Activated naive CD8-positive, alpha-beta T cell treated with anti-CD3 and anti-CD28 coated beads, Interleukin-2, amount 10 ng/mL, durations not matched to agents 7 days and 5 days (primary cell): ENCODE data around the gene CREBZF. TPM values are rescaled to one million over a fixed set of nuclear protein-coding genes. Genes with fewer than 3 reads are reported as not detected.
"Not testable (repeated sequence)": the region's sequence is repeated elsewhere in the genome, so short reads cannot be mapped to it uniquely, and the experiment has no call there.

Experiments used
- ATAC-seq: fragments of 150-1000 bp; cut with Tn5 transposase; one replicate; pipeline ENCODE4 v1.10.0; 2021; ENCODE audit warnings: low read depth, moderate library complexity
- POLR2A ChIA-PET: fragments of 350-600 bp; sonication (Branson Sonifier 250); formaldehyde crosslinking; loops from one replicate; lab custom pipeline; 2021; ENCODE audit warnings: antibody characterized with exemption; lab: Charles Lee
- DNase-seq: peaks from one replicate; pipeline ENCODE4 v3.0.0; 2021
- H3K27ac Mint-ChIP-seq: one replicate; pipeline ENCODE4 v1.8.0; 2022; ENCODE audit warnings: mild to moderate bottlenecking, mixed read lengths
- H3K27me3 Mint-ChIP-seq: one replicate; pipeline ENCODE4 v1.8.0; 2022; ENCODE audit warnings: mild to moderate bottlenecking, moderate library complexity, mixed read lengths
- H3K36me3 Mint-ChIP-seq: one replicate; pipeline ENCODE4 v1.8.0; 2021; ENCODE audit warnings: mild to moderate bottlenecking, mixed read lengths
- H3K4me1 Mint-ChIP-seq: one replicate; pipeline ENCODE4 v1.8.0; 2021; ENCODE audit warnings: mixed read lengths
- H3K4me3 Mint-ChIP-seq: one replicate; pipeline ENCODE4 v1.8.0; 2022; ENCODE audit warnings: mild to moderate bottlenecking, moderate library complexity, mixed read lengths
- H3K9me3 Mint-ChIP-seq: one replicate; pipeline ENCODE4 v1.8.0; 2021; ENCODE audit warnings: mixed read lengths
- total RNA-seq, 2 experiments: library from RNA; stranded (reverse); gene quantifications; one replicate each; pipeline ENCODE4 v1.2.3, GENCODE V29; 2021

CREBZF gene
- total RNA-seq, 2 experiments from 2014 or later = 77.7 to 78.4 TPM

- POLR2A ChIA-PET = no interaction called here
- H3K4me3 Mint-ChIP-seq = no peak overlapping the region
- no peaks in the 10 kb centered on the region for H3K27me3 Mint-ChIP-seq
- ATAC-seq (no peak), DNase-seq (no peak)
- no peaks in the 10 kb centered on the region for H3K9me3 Mint-ChIP-seq
- H3K36me3 Mint-ChIP-seq = peaks cover 3% of the 10 kb centered on the region
- H3K4me1 Mint-ChIP-seq = peaks cover 15% of the 10 kb centered on the region
- no peak overlapping the region for H3K27ac Mint-ChIP-seq
These were observed 20.3 kb upstream of the CREBZF start for GRCh38 chr11:85685125-85685819.

- DNase-seq = peak; percentile 79
- POLR2A ChIA-PET = interaction anchor here (0.7 to 3.2 kb wide), 3 partner anchors 18 to 474 kb away, joined by 5 to 20 read pairs (median 5); partner anchors contain the start of genes CREBZF and DLG2
These were observed 17.7 kb upstream of the CREBZF start for GRCh38 chr11:85682330-85683305.

GRCh38 chr11:85680897-85681296 is 16.0 kb upstream of the CREBZF start:
- POLR2A ChIA-PET = interaction anchor here (0.6 to 3.2 kb wide), 4 partner anchors 10 to 143 kb away, joined by 3 to 20 read pairs (median 5); partner anchors contain the start of gene CREBZF
- Mint-ChIP-seq H3K36me3 (peaks cover 3% of the 10 kb centered on the region), H3K27me3 (no peaks in the 10 kb centered on the region), H3K4me1 (peaks cover 14% of the 10 kb centered on the region), H3K27ac (no peak overlapping the region), H3K9me3 (no peaks in the 10 kb centered on the region), H3K4me3 (no peak overlapping the region)
- ATAC-seq = no peak
- no peak for DNase-seq

More at GRCh38 chr11:85682330-85683305, 17.7 kb upstream of the CREBZF start:
- Mint-ChIP-seq H3K9me3 (no peaks in the 10 kb centered on the region), H3K27me3 (no peaks in the 10 kb centered on the region), H3K4me1 (peaks cover 14% of the 10 kb centered on the region), H3K27ac (peak overlapping the region; percentile 84), H3K36me3 (peaks cover 3% of the 10 kb centered on the region), H3K4me3 (peak overlapping the region; percentile 88)
- ATAC-seq = peak; percentile 95

GRCh38 chr11:85679576-85679975 is 14.6 kb upstream of the CREBZF start:
- POLR2A ChIA-PET = interaction anchor here (0.6 to 3.2 kb wide), 4 partner anchors 15 to 149 kb away, joined by 3 to 20 read pairs (median 4); partner anchors contain the start of genes CREBZF and TMEM126A
- ATAC-seq (no peak), DNase-seq (no peak)
- peaks cover 3% of the 10 kb centered on the region for H3K36me3 Mint-ChIP-seq
- H3K27ac Mint-ChIP-seq = no peak overlapping the region
- peaks cover 3% of the 10 kb centered on the region for H3K27me3 Mint-ChIP-seq
- no peaks in the 10 kb centered on the region for H3K9me3 Mint-ChIP-seq
- H3K4me3 Mint-ChIP-seq = no peak overlapping the region
- peaks cover 14% of the 10 kb centered on the region for H3K4me1 Mint-ChIP-seq

DNA sequence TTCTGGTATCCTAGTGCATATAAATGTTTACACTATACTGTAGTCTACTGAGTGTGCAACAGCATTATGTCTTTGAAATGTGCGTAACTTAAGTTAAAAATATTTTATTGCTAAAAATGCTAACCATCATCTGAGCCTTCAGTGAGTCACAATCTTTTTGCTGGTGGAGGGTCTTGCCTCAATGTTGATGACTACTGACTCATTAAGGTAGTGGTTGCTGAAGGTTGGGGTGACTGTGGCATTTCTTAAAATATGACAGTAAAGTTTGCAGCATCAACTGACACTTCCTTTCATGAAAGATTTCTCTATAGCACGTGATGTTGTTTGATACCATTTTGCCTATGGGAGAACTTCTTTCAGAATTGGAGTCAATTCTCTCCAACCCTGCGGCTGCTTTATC is 8.5 kb upstream of the CREBZF start:
- Mint-ChIP-seq H3K4me3 (no peak overlapping the region), H3K27ac (no peak overlapping the region), H3K27me3 (peaks cover 8% of the 10 kb centered on the region), H3K36me3 (peaks cover 8% of the 10 kb centered on the region), H3K9me3 (peaks cover 5% of the 10 kb centered on the region), H3K4me1 (peaks cover 2% of the 10 kb centered on the region)
- POLR2A ChIA-PET = no interaction called here
- no peak for DNase-seq
- ATAC-seq = peak; percentile 39

GRCh38 chr11:85672105-85672902 is 7.4 kb upstream of the CREBZF start:
- no peak for ATAC-seq
- no peak overlapping the region for H3K4me3 Mint-ChIP-seq
- POLR2A ChIA-PET = no interaction called here

DNA sequence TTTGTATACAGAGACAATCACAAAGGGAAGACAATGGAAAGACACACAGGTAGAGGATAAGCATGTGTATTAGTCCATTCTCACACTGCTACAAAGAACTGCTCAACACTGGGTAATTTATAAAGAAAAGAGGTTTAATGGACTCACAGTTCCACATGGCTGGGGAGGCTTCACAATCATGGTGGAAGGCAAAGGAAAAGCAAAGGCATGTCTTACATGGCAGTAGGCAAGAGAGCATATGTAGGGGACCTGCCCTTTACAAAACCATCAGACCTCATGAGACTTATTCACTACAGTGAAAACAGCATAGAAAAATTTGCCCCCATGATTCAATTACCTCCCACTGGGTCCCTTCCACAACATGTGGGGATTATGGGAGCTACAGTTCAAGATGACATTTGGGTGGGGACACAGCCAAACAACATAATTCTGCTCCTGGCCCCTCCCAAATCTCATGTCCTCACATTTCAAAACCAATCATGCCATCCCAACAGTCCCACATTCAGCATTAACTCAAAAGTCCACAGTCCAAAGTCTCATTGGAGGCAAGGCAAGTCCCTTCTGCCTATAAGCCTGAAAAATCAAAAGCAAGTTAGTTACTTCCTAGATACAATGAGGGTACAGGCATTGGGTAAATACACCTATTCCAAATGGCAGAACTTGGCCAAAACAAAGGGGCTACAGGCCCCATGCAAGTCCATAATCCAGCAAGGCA is 6.2 kb upstream of the CREBZF start:
- H3K27me3 Mint-ChIP-seq, H3K27ac Mint-ChIP-seq, POLR2A ChIA-PET, DNase-seq, H3K9me3 Mint-ChIP-seq, H3K36me3 Mint-ChIP-seq, H3K4me3 Mint-ChIP-seq, ATAC-seq, H3K4me1 Mint-ChIP-seq: not testable (repeated sequence)

More at GRCh38 chr11:85672105-85672902, 7.4 kb upstream of the CREBZF start:
- Mint-ChIP-seq H3K27ac (no peak overlapping the region), H3K27me3 (peaks cover 8% of the 10 kb centered on the region), H3K9me3 (peaks cover 5% of the 10 kb centered on the region), H3K36me3 (peaks cover 8% of the 10 kb centered on the region), H3K4me1 (peaks cover 2% of the 10 kb centered on the region)
- no peak for DNase-seq

- POLR2A ChIA-PET = no interaction called here
These were observed 3.2 kb upstream of the CREBZF start for GRCh38 chr11:85668157-85668556.

DNA sequence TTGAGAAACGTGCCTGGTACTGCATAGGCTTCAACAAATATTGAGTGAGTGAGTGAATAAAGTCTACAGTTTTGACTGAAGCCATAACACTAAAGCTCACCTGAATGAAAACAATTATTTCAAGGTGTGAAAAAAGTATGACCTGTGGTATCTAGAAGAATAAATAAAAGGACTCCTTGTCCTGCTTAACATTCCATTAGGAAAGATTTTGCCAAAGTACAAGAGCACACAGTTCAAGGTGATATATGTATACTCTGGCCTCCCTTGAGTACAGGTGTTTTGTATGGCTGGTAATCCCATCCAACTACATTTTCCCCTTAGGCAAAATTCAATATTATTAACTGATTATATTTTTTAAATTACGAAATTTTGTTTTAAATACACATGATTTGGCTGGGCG is 1.8 kb upstream of the CREBZF start:
- no peak for DNase-seq
- Mint-ChIP-seq H3K9me3 (peaks cover 1% of the 10 kb centered on the region), H3K4me3 (no peak overlapping the region), H3K4me1 (peaks cover 13% of the 10 kb centered on the region), H3K36me3 (peaks cover 16% of the 10 kb centered on the region), H3K27me3 (peaks cover 2% of the 10 kb centered on the region), H3K27ac (no peak overlapping the region)
- POLR2A ChIA-PET = no interaction called here
- ATAC-seq = no peak

More at GRCh38 chr11:85668157-85668556, 3.2 kb upstream of the CREBZF start:
- Mint-ChIP-seq H3K9me3 (peaks cover 1% of the 10 kb centered on the region), H3K27me3 (peaks cover 2% of the 10 kb centered on the region), H3K27ac (no peak overlapping the region), H3K4me1 (peaks cover 12% of the 10 kb centered on the region), H3K4me3 (no peak overlapping the region), H3K36me3 (peaks cover 14% of the 10 kb centered on the region)
- no peak for ATAC-seq
- DNase-seq = no peak

- peak overlapping the region; percentile 98 for H3K4me3 Mint-ChIP-seq
- H3K27me3 Mint-ChIP-seq = peaks cover 2% of the 10 kb centered on the region
- no peak overlapping the region for H3K27ac Mint-ChIP-seq
- peaks cover 23% of the 10 kb centered on the region for H3K36me3 Mint-ChIP-seq
- POLR2A ChIA-PET = interaction anchor here (2.1 kb wide), 1 partner anchor 16 kb away, joined by 20 read pairs; no protein-coding TSS in a partner anchor
- no peak for ATAC-seq
- DNase-seq = no peak
- H3K9me3 Mint-ChIP-seq = no peaks in the 10 kb centered on the region
- H3K4me1 Mint-ChIP-seq = peaks cover 22% of the 10 kb centered on the region
These were observed 804 bp upstream of the CREBZF start for GRCh38 chr11:85665733-85666132.

DNA sequence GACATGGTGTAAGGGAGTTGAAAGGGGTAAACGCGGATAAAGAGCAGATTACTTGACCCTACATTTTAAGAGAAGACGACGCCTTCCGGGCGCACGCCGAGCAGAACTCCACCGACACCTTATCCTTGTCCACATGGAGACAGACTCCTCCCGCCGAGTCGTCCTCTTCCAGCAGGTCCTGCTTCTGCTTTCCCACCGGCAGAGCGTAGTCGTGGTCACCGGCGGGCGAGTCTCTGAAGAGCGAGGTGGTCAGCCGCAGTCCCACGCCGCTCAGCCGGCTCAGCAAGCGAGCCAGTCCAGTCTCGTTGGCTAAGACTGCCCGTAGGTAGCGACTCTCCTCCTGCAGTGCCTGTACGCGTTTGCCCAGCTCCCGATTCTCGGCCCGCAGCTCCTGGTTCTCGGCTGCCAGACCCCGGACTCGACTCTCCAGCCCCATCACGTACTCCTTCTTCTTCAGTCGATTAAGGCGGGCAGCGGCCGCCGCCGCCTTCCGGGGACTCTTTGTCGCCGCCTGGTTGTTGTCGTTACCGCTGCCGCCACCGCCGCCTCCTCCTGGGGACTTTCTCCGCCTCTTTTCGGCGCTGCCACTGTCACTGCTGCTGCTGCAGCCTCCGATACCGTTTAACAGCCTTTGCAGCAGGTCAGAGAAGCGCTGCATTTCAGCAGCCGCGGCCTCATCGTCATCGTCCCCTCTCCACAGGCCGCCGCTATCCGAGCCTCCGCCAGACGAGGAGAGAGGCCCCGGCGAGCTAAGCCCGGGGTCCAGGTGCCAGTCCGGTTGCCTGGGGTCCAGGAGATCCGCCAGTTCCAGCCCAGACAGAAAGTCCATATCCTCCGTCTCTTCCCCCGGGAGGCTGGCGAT is 945 bp downstream of the CREBZF start:
- H3K27ac Mint-ChIP-seq = peak overlapping the region; percentile 98
- peaks cover 34% of the 10 kb centered on the region for H3K36me3 Mint-ChIP-seq
- H3K9me3 Mint-ChIP-seq = no peaks in the 10 kb centered on the region
- POLR2A ChIA-PET = interaction anchor here (0.6 to 2.9 kb wide), 16 partner anchors 11 to 665 kb away, joined by 3 to 72 read pairs (median 6); partner anchors contain the start of genes CCDC83, DLG2, EED and PICALM
- peaks cover 35% of the 10 kb centered on the region for H3K4me1 Mint-ChIP-seq
- ATAC-seq (peak; percentile 72), DNase-seq (peak; percentile 87)
- no peaks in the 10 kb centered on the region for H3K27me3 Mint-ChIP-seq
- H3K4me3 Mint-ChIP-seq = peak overlapping the region; percentile 98
